Embryonic facial prominence (tissue), 1 donor: ENCODE data around the gene POU5F1.

ENCODE experiments used
- DNase-seq: peaks from one replicate; pipeline ENCODE4 v3.0.0-alpha.2; 2016; ENCODE audit errors: extremely low spot score

Gene POU5F1

GRCh38 chr6:31140643-31141042 lies 29.8 kb downstream of the POU5F1 start:
- no peak for DNase-seq

GRCh38 chr6:31139599-31139998 lies 30.9 kb downstream of the POU5F1 start:
- DNase-seq, result no peak

GRCh38 chr6:31138982-31139381 lies 31.5 kb downstream of the POU5F1 start, which contains the start of gene PSORS1C2:
Gene PSORS1C2, minus strand, starts transcription at chr6:31139066. Its CDS starts 40 bp downstream, at chr6:31139026.
- no peak for DNase-seq

- no peak for DNase-seq
Observed at GRCh38 chr6:31135710-31136109, 34.8 kb downstream of the POU5F1 start.

GRCh38 chr6:31132806-31133205 lies 37.7 kb downstream of the POU5F1 start:
- DNase-seq, result no peak

GRCh38 chr6:31131595-31131994 lies 38.9 kb downstream of the POU5F1 start:
- no peak for DNase-seq

GRCh38 chr6:31130751-31131150 lies 39.7 kb downstream of the POU5F1 start:
- DNase-seq, result no peak

GRCh38 chr6:31129130-31129529 lies 41.4 kb downstream of the POU5F1 start:
- DNase-seq, result no peak

GRCh38 chr6:31128093-31128676 lies 42.3 kb downstream of the POU5F1 start:
- DNase-seq, result no peak

GRCh38 chr6:31126396-31127175 lies 43.9 kb downstream of the POU5F1 start:
- no peak for DNase-seq

GRCh38 chr6:31125586-31126363 lies 44.7 kb downstream of the POU5F1 start:
- no peak for DNase-seq

GRCh38 chr6:31125162-31125561 lies 45.3 kb downstream of the POU5F1 start:
- DNase-seq, result no peak

GRCh38 chr6:31122791-31123706 lies 47.4 kb downstream of the POU5F1 start:
- no peak for DNase-seq

- no peak for DNase-seq
Observed at GRCh38 chr6:31121131-31121790, 49.2 kb downstream of the POU5F1 start.

- DNase-seq, result no peak
Observed at GRCh38 chr6:31120151-31120915, 50.1 kb downstream of the POU5F1 start, which contains the start of gene CDSN. Gene CDSN, minus strand, starts transcription at chr6:31120446. Its CDS starts 27 bp downstream, at chr6:31120419.

GRCh38 chr6:31118178-31118577 lies 52.3 kb downstream of the POU5F1 start:
- DNase-seq, result no peak

- no peak for DNase-seq
Observed at GRCh38 chr6:31116661-31117385, 53.7 kb downstream of the POU5F1 start.

GRCh38 chr6:31115941-31116560 lies 54.4 kb downstream of the POU5F1 start:
- DNase-seq, result no peak
